B cell (primary cell): ENCODE results near the gene PPP2R5C. TPM values are rescaled to one million over a fixed set of nuclear protein-coding genes. Genes with fewer than 3 reads are reported as not detected.

Source experiments
- ATAC-seq: fragments of 200-7000 bp; cut with Tn5 transposase; one replicate; pipeline ENCODE4 v1.10.0; 2021; ENCODE audit warnings: low read depth, mild to moderate bottlenecking, moderate number of reproducible peaks, moderate library complexity
- CTCF ChIA-PET: fragments of 350-600 bp; sonication (Branson Sonifier 250); formaldehyde crosslinking; loops from one replicate; lab custom pipeline; 2021; ENCODE audit warnings: antibody characterized with exemption, inconsistent platforms; lab: Charles Lee
- POLR2A ChIA-PET: fragments of 350-600 bp; sonication (Branson Sonifier 250); formaldehyde crosslinking; loops from one replicate; lab custom pipeline; 2021; ENCODE audit warnings: antibody characterized with exemption; lab: Charles Lee
- DNase-seq: peaks from one replicate; pipeline ENCODE4 v3.0.0; 2013
- H2AFZ ChIP-seq: 2 replicates; pipeline ENCODE4 v1.6.1; 2012; ENCODE audit warnings: mild to moderate bottlenecking, low read depth, low read length; ENCODE audit not compliant: insufficient read depth, poor library complexity, severe bottlenecking
- H3K27ac ChIP-seq, 2 donors: 1 replicate in 1 of 2; 2 replicates in 1 of 2; pipeline ENCODE4 v1.5.1; 2012 to 2013; ENCODE audit warnings: low read length in 2 of 2, mild to moderate bottlenecking in 2 of 2, moderate library complexity in 1 of 2
- H3K27me3 ChIP-seq, 4 experiments: fragments of 200-600 bp in 1 of 4; sonication (generic) in 1 of 4; replicated peaks in 1 of 4; 1 replicate in 2 of 4; 2 replicates in 2 of 4; pipeline versions ENCODE4 v1.6.1 to v1.7.0; 2013 to 2016; ENCODE audit warnings: low read length in 3 of 4, mild to moderate bottlenecking in 2 of 4, mixed read lengths in 1 of 4, moderate library complexity in 1 of 4; ENCODE audit not compliant: insufficient read depth in 4 of 4, control insufficient read depth in 3 of 4; ENCODE audit errors: control extremely low read depth in 1 of 4
- H3K36me3 ChIP-seq, 2 experiments: replicated peaks in 1 of 2; 1 replicate in 1 of 2; 2 replicates in 1 of 2; pipeline versions ENCODE4 v1.6.1 to v1.7.1; 2013; ENCODE audit warnings: low read length in 1 of 2; ENCODE audit not compliant: insufficient read depth in 2 of 2, control insufficient read depth in 1 of 2; ENCODE audit errors: control extremely low read depth in 1 of 2, extremely low read depth in 1 of 2
- H3K4me1 ChIP-seq, 2 donors: fragments of 200-600 bp in 1 of 2; sonication (generic) in 1 of 2; 1 replicate in 1 of 2; 2 replicates in 1 of 2; pipeline versions ENCODE4 v1.5.1 to v1.6.1; 2013 to 2017; ENCODE audit warnings: low read length in 2 of 2; ENCODE audit not compliant: control insufficient read depth in 2 of 2, insufficient read depth in 2 of 2
- H3K4me2 ChIP-seq: replicated peaks from 2 replicates; pipeline ENCODE3; 2012; ENCODE audit warnings: mild to moderate bottlenecking, low read depth, low read length; ENCODE audit not compliant: poor library complexity, severe bottlenecking
- H3K4me3 ChIP-seq, 5 experiments: fragments of 200-600 bp in 1 of 5; sonication (generic) in 1 of 5; 1 replicate in 3 of 5; 2 replicates in 2 of 5; pipeline versions ENCODE4 v1.5.1 to v1.7.0; 2011 to 2016; ENCODE audit warnings: low read length in 4 of 5, mild to moderate bottlenecking in 4 of 5, low read depth in 2 of 5, control low read depth in 1 of 5, moderate library complexity in 1 of 5; ENCODE audit not compliant: insufficient read depth in 1 of 5; ENCODE audit errors: control extremely low read depth in 1 of 5, extremely low read depth in 1 of 5
- H3K79me2 ChIP-seq: fragments of 200-600 bp; sonication (generic); one replicate; pipeline ENCODE4 v1.6.0; 2016; ENCODE audit warnings: low read length; ENCODE audit not compliant: control insufficient read depth, insufficient read depth
- H3K9ac ChIP-seq: fragments of 200-600 bp; sonication (generic); 2 replicates; pipeline ENCODE4 v1.6.1; 2017; ENCODE audit warnings: mild to moderate bottlenecking, low read length, moderate library complexity
- H3K9me3 ChIP-seq, 3 donors: one replicate each; pipeline versions ENCODE4 v1.6.1 to v1.7.1; 2013; ENCODE audit warnings: low read length in 2 of 3; ENCODE audit not compliant: control insufficient read depth in 2 of 3, insufficient read depth in 1 of 3; ENCODE audit errors: control extremely low read depth in 1 of 3
- H4K20me1 ChIP-seq: 2 replicates; pipeline ENCODE4 v1.6.0; 2012; ENCODE audit warnings: mild to moderate bottlenecking, low read length; ENCODE audit not compliant: insufficient read depth, control insufficient read depth, poor library complexity, severe bottlenecking
- H3K27ac Mint-ChIP-seq: one replicate; pipeline ENCODE4 v1.8.0; 2021; ENCODE audit warnings: mixed read lengths
- H3K27me3 Mint-ChIP-seq: one replicate; pipeline ENCODE4 v1.8.0; 2021; ENCODE audit warnings: mixed read lengths
- H3K4me1 Mint-ChIP-seq: one replicate; pipeline ENCODE4 v1.8.0; 2021; ENCODE audit warnings: mixed read lengths
- H3K4me3 Mint-ChIP-seq: one replicate; pipeline ENCODE4 v1.8.0; 2021; ENCODE audit warnings: mixed read lengths
- H3K9me3 Mint-ChIP-seq: one replicate; pipeline ENCODE4 v1.8.0; 2022; ENCODE audit warnings: mixed read lengths; ENCODE audit not compliant: insufficient read depth
- CTCF ChIP-seq: fragments of 200-600 bp; IDR thresholded peaks from one replicate; pipeline ENCODE4 v1.8.0; 2022; ENCODE audit warnings: antibody characterized with exemption, mild to moderate bottlenecking
- EZH2 ChIP-seq: IDR thresholded peaks from 2 replicates; pipeline ENCODE4 v1.6.1; 2012; ENCODE audit warnings: borderline replicate concordance, low read depth, mild to moderate bottlenecking, moderate library complexity, low read length; ENCODE audit not compliant: insufficient read depth, poor library complexity, severe bottlenecking
- WGBS: methylation state at CpG from one replicate; pipeline ENCODE4 v1.1.5; 2013; ENCODE audit warnings: missing lambda C conversion rate; ENCODE audit not compliant: insufficient coverage; 5-methylcytosine and 5-hydroxymethylcytosine counted together
- intact Hi-C: fragments of 100-400 bp; cut with micrococcal nuclease; formaldehyde crosslinking; loops from one replicate; pipeline ENCODE4 v1.10.0; 2022
- polyA plus RNA-seq: library from polyadenylated mRNA; depleted of rRNA; stranded (reverse); fragments of >200 nt; gene quantifications from 2 replicates; pipeline ENCODE4 v1.2.3, GENCODE V29; 2012
- total RNA-seq, 2 donors: library from RNA; stranded (reverse); fragments of 120-200 nt in 1 of 2; gene quantifications; 1 replicate in 1 of 2; 2 replicates in 1 of 2; pipeline versions ENCODE4 v1.2.3 to v1.2.4, GENCODE V29; 2013 to 2022

The PPP2R5C gene
- total and polyA plus RNA-seq, 2 donors (not counting 1 experiment from before 2014, with no cell fraction given) = 91.7 to 330 TPM

- ChIA-PET CTCF (interaction anchor here (0.9 to 3.5 kb wide), 16 partner anchors 14 to 360 kb away, joined by 3 to 29 read pairs (median 6); no protein-coding TSS in a partner anchor), POLR2A (no interaction called here)
- Histone ChIP-seq H3K9me3 (no peaks in the 10 kb centered on the region), H3K4me1 (peaks cover 9 to 17% of the 10 kb centered on the region in 2 donors), H3K4me3 (no peak overlapping the region), H3K79me2 (peaks cover 25% of the 10 kb centered on the region), H3K27me3 (no peaks in the 10 kb centered on the region), H3K9ac (no peak overlapping the region), H4K20me1 (no peaks in the 10 kb centered on the region), H3K27ac (no peak overlapping the region), H3K36me3 (no peaks in the 10 kb centered on the region), H3K4me2 (no peak overlapping the region), H2AFZ (no peak overlapping the region)
- no peaks in the 10 kb centered on the region for H3K9me3 Mint-ChIP-seq
- DNase-seq (no peak), ATAC-seq (no peak)
- no peaks in the 10 kb centered on the region for H3K27me3 Mint-ChIP-seq
- no peak overlapping the region for H3K4me3 Mint-ChIP-seq
- no peak for TF ChIP-seq EZH2
- TF ChIP-seq CTCF = no peak
- peaks cover 24% of the 10 kb centered on the region for H3K4me1 Mint-ChIP-seq
- intact Hi-C loops = loop anchor here (1.0 to 5.0 kb wide), 7 partner anchors 30 to 1095 kb away; partner anchors contain the start of gene CDC42BPB
- H3K27ac Mint-ChIP-seq = no peak overlapping the region
- 90% methylated on average over 7 of the region's 9 CpGs for WGBS
These were observed 200.4 kb downstream of the PPP2R5C start for GRCh38 chr14:101961746-101962502.

- no peaks in the 10 kb centered on the region for H3K27me3 ChIP-seq
- DNase-seq = no peak
- Mint-ChIP-seq H3K9me3 (no peaks in the 10 kb centered on the region), H3K4me1 (peaks cover 26% of the 10 kb centered on the region), H3K27me3 (no peaks in the 10 kb centered on the region), H3K27ac (no peak overlapping the region), H3K4me3 (no peak overlapping the region)
- no peak overlapping the region for H2AFZ ChIP-seq
- no peak overlapping the region for H3K4me3 ChIP-seq
- ChIA-PET POLR2A (no interaction called here), CTCF (interaction anchor here (0.7 to 3.5 kb wide), 11 partner anchors 15 to 1924 kb away, joined by 3 to 29 read pairs (median 7); no protein-coding TSS in a partner anchor)
- no peaks in the 10 kb centered on the region for H3K36me3 ChIP-seq
- no peak overlapping the region for H3K9ac ChIP-seq
- no peaks in the 10 kb centered on the region for H3K9me3 ChIP-seq
- no peak for ATAC-seq
- 91% methylated on average over 4 of the region's 5 CpGs for WGBS
- TF ChIP-seq EZH2 (no peak), CTCF (no peak)
- H3K27ac ChIP-seq = no peak overlapping the region
- H4K20me1 ChIP-seq = peaks cover 2% of the 10 kb centered on the region
- H3K79me2 ChIP-seq = peaks cover 31% of the 10 kb centered on the region
- peaks cover 9 to 17% of the 10 kb centered on the region in 2 donors for H3K4me1 ChIP-seq
- no peak overlapping the region for H3K4me2 ChIP-seq
- intact Hi-C loops = loop anchor here (5.0 kb wide), 3 partner anchors 120 to 1095 kb away; partner anchors contain the start of gene CDC42BPB
These were observed 201.0 kb downstream of the PPP2R5C start for GRCh38 chr14:101962503-101962874.
